Small intestine (tissue), 7 donors: ENCODE measurements around the gene MAZ. TPM values are rescaled to one million over a fixed set of nuclear protein-coding genes. Genes with fewer than 3 reads are reported as not detected.

Source experiments
- DNase-seq, 2 donors: peaks; one replicate each; pipeline versions ENCODE4 v3.0.0 to v3.0.0-alpha.2; 2013
- FAIRE-seq: peaks from 2 replicates; lab custom pipeline; 2012; peaks lifted over from hg19 to GRCh38; lab: Jason Lieb, UNC
- H3K27ac ChIP-seq, 3 donors: one replicate each; pipeline ENCODE4 v1.5.1; 2013; ENCODE audit warnings: low read length in 2 of 3, mild to moderate bottlenecking in 2 of 3, control low read depth in 1 of 3, inconsistent platforms in 1 of 3, low read depth in 1 of 3, moderate library complexity in 1 of 3
- H3K27me3 ChIP-seq, 3 donors: one replicate each; pipeline ENCODE4 v1.6.1; 2013; ENCODE audit warnings: low read length in 3 of 3, inconsistent platforms in 1 of 3; ENCODE audit not compliant: control insufficient read depth in 3 of 3, insufficient read depth in 3 of 3
- H3K36me3 ChIP-seq, 3 donors: one replicate each; pipeline ENCODE4 v1.6.1; 2013; ENCODE audit warnings: low read length in 3 of 3, inconsistent platforms in 1 of 3, low read depth in 1 of 3, mild to moderate bottlenecking in 1 of 3, moderate library complexity in 1 of 3; ENCODE audit not compliant: control insufficient read depth in 3 of 3, insufficient read depth in 2 of 3
- H3K4me1 ChIP-seq, 3 donors: one replicate each; pipeline ENCODE4 v1.6.1; 2013; ENCODE audit warnings: low read length in 2 of 3, inconsistent platforms in 1 of 3, low read depth in 1 of 3, mild to moderate bottlenecking in 1 of 3, moderate library complexity in 1 of 3; ENCODE audit not compliant: control insufficient read depth in 3 of 3, insufficient read depth in 2 of 3
- H3K4me3 ChIP-seq, 3 donors: one replicate each; pipeline ENCODE4 v1.5.1; 2013; ENCODE audit warnings: low read length in 3 of 3, control low read depth in 1 of 3, inconsistent platforms in 1 of 3, low read depth in 1 of 3, mild to moderate bottlenecking in 1 of 3, moderate library complexity in 1 of 3
- H3K9me3 ChIP-seq, 2 donors: one replicate each; pipeline ENCODE4 v1.6.1; 2013; ENCODE audit warnings: low read depth in 1 of 2, low read length in 1 of 2; ENCODE audit not compliant: control insufficient read depth in 2 of 2, insufficient read depth in 1 of 2
- WGBS, 3 donors: extraction: QIAGEN DNeasy Blood & Tissue Kit; methylation state at CpG; one replicate each; pipeline ENCODE4 v1.1.7; 2013; 5-methylcytosine and 5-hydroxymethylcytosine counted together
- polyA plus RNA-seq, 4 donors: library from polyadenylated mRNA; stranded (reverse) in 3 of 4; unstranded in 1 of 4; fragments of 200-250 nt in 3 of 4; fragments of 120-200 nt in 1 of 4; gene quantifications; one replicate each; pipeline versions ENCODE4 v1.2.1 to v1.2.3, GENCODE V29; 2013
- donor health status: healthy with polysubstance abuse.
- donor health status: control.
- donor health status: control.
- donor health status: Bipolar disorder and iron deficiency.
- donor health status: healthy.

MAZ gene
- polyA plus RNA-seq, 4 donors: 91.9 to 269 (median 170) TPM

- Histone ChIP-seq H3K36me3 (peaks cover 0 to 21% (median 11%) of the 10 kb centered on the region in 3 donors), H3K9me3 (no peaks in the 10 kb centered on the region), H3K4me3 (no peak overlapping the region), H3K4me1 (peaks cover 0 to 6% (median 0%) of the 10 kb centered on the region in 3 donors), H3K27me3 (no peaks in the 10 kb centered on the region), H3K27ac (no peak overlapping the region)
- 79 to 87% (median 87%) methylated on average over 5 of the region's 5 CpGs for WGBS, 3 donors
- FAIRE-seq (no peak), DNase-seq (no peak)
Measured at GRCh38 chr16:29854520-29855100, 48.3 kb downstream of the MAZ start.

GRCh38 chr16:29857133-29857760 lies 50.9 kb downstream of the MAZ start:
- no peak for FAIRE-seq

GRCh38 chr16:29858149-29858849 lies 52.0 kb downstream of the MAZ start:
- H3K27me3 ChIP-seq: no peaks in the 10 kb centered on the region
- H3K4me3 ChIP-seq: no peak overlapping the region
- no peak for DNase-seq
- H3K27ac ChIP-seq: no peak overlapping the region
- WGBS, 3 donors: 77 to 91% (median 89%) methylated on average over 8 to 10 of the region's 10 CpGs
- no peak for FAIRE-seq
- peaks cover 6 to 39% (median 8%) of the 10 kb centered on the region in 3 donors for H3K36me3 ChIP-seq
- H3K4me1 ChIP-seq: peaks cover 2 to 19% (median 4%) of the 10 kb centered on the region in 3 donors
- H3K9me3 ChIP-seq: no peaks in the 10 kb centered on the region

More at GRCh38 chr16:29857133-29857760, 50.9 kb downstream of the MAZ start:
- Histone ChIP-seq H3K27me3 (no peaks in the 10 kb centered on the region), H3K4me1 (peaks cover 2 to 19% (median 4%) of the 10 kb centered on the region in 3 donors), H3K27ac (no peak overlapping the region), H3K9me3 (no peaks in the 10 kb centered on the region), H3K36me3 (peaks cover 6 to 39% (median 8%) of the 10 kb centered on the region in 3 donors), H3K4me3 (no peak overlapping the region)
- 82 to 86% (median 83%) methylated on average over 7 of the region's 7 CpGs for WGBS, 3 donors
- DNase-seq: no peak

GRCh38 chr16:29858974-29859373 lies 52.6 kb downstream of the MAZ start:
- Histone ChIP-seq H3K9me3 (no peaks in the 10 kb centered on the region), H3K4me3 (no peak overlapping the region), H3K4me1 (peaks cover 2 to 23% (median 4%) of the 10 kb centered on the region in 3 donors), H3K27ac (no peak overlapping the region), H3K27me3 (no peaks in the 10 kb centered on the region), H3K36me3 (peaks cover 6 to 39% (median 8%) of the 10 kb centered on the region in 3 donors)
- FAIRE-seq (no peak), DNase-seq (no peak)
- WGBS, 3 donors: 95 to 97% (median 95%) methylated on average over 17 to 19 of the region's 19 CpGs

- Histone ChIP-seq H3K36me3 (peaks cover 6 to 39% (median 8%) of the 10 kb centered on the region in 3 donors), H3K9me3 (no peaks in the 10 kb centered on the region), H3K4me1 (peaks cover 2 to 23% (median 4%) of the 10 kb centered on the region in 3 donors), H3K27ac (no peak overlapping the region), H3K27me3 (no peaks in the 10 kb centered on the region), H3K4me3 (no peak overlapping the region)
- 88 to 92% (median 92%) methylated on average over 9 of the region's 9 CpGs for WGBS, 3 donors
- no peak for FAIRE-seq
- DNase-seq: no peak
Measured at GRCh38 chr16:29860218-29860617, 53.9 kb downstream of the MAZ start.

Other genes with a start within 250 kb of the MAZ start
- 1 to 10 TPM; 1.1 to 4.8 (median 1.4) TPM for gene SPN, start 143.3 kb upstream of the MAZ start, polyA plus RNA-seq
- gene QPRT, start 127.3 kb upstream of the MAZ start, polyA plus RNA-seq: 100 to 1,000 TPM in 1 of 4 donors, 10 to 100 TPM in 3; 30.2 to 286 (median 32.0) TPM
- gene C16orf54, start 60.5 kb upstream of the MAZ start, polyA plus RNA-seq: 1 to 10 TPM in 2 of 4 donors, under 1 TPM in 2; 0.22 to 2.2 (median 1.2) TPM
- gene ZG16, start 28.3 kb upstream of the MAZ start, polyA plus RNA-seq: 100 to 1,000 TPM in 1 of 4 donors, 10 to 100 TPM in 2, 1 to 10 TPM in 1; 4.8 to 186 (median 47.4) TPM
- 10 to 100 TPM; 17.0 to 61.7 (median 34.5) TPM for gene KIF22, start 15.8 kb upstream of the MAZ start, polyA plus RNA-seq
- 1 to 10 TPM in 2 of 4 donors, under 1 TPM in 1, not detected in 1; 0.27 to 6.3 (median 2.7) TPM for gene PRRT2, start 5.7 kb downstream of the MAZ start, polyA plus RNA-seq
- 10 to 100 TPM; 36.9 to 46.0 (median 43.1) TPM for gene PAGR1, start 9.6 kb downstream of the MAZ start, polyA plus RNA-seq
- gene MVP, start 13.9 kb downstream of the MAZ start, polyA plus RNA-seq: 100 to 1,000 TPM; 175 to 558 (median 292) TPM
- gene CDIPT, start 56.7 kb downstream of the MAZ start, polyA plus RNA-seq: 10 to 100 TPM; 51.9 to 76.9 (median 61.2) TPM
- gene SEZ6L2, start 93.0 kb downstream of the MAZ start, polyA plus RNA-seq: 10 to 100 TPM in 2 of 4 donors, under 1 TPM in 2; 0.67 to 38.9 (median 8.8) TPM
- 10 to 100 TPM in 1 of 4 donors, 1 to 10 TPM in 2, under 1 TPM in 1; 0.67 to 11.5 (median 3.0) TPM for gene ASPHD1, start 94.0 kb downstream of the MAZ start, polyA plus RNA-seq
- 10 to 100 TPM; 10.8 to 26.6 (median 15.9) TPM for gene KCTD13, start 119.7 kb downstream of the MAZ start, polyA plus RNA-seq
- gene TMEM219, start 155.6 kb downstream of the MAZ start, polyA plus RNA-seq: 100 to 1,000 TPM; 163 to 334 (median 242) TPM
- 10 to 100 TPM; 21.6 to 36.7 (median 29.0) TPM for gene TAOK2, start 167.3 kb downstream of the MAZ start, polyA plus RNA-seq
- 10 to 100 TPM; 10.1 to 15.2 (median 14.8) TPM for gene HIRIP3, start 189.1 kb downstream of the MAZ start, polyA plus RNA-seq
- 10 to 100 TPM; 49.2 to 80.4 (median 55.9) TPM for gene INO80E, start 189.7 kb downstream of the MAZ start, polyA plus RNA-seq
- gene DOC2A, start 204.5 kb downstream of the MAZ start, polyA plus RNA-seq: 1 to 10 TPM in 3 of 4 donors, not detected in 1; 1.3 to 4.6 (median 1.6) TPM
- not detected for gene C16orf92, start 216.7 kb downstream of the MAZ start, polyA plus RNA-seq
- 1 to 10 TPM in 1 of 4 donors, under 1 TPM in 1, not detected in 2; 0.47 to 1.4 TPM for gene TLCD3B, start 224.7 kb downstream of the MAZ start, polyA plus RNA-seq